ENCODE data around the gene PPARD. TPM values are rescaled to one million over a fixed set of nuclear protein-coding genes. Genes with fewer than 3 reads are reported as not detected.

PPARD gene
- total RNA-seq, 2 donors from 2014 or later = 38.1 to 41.8 TPM

DNA sequence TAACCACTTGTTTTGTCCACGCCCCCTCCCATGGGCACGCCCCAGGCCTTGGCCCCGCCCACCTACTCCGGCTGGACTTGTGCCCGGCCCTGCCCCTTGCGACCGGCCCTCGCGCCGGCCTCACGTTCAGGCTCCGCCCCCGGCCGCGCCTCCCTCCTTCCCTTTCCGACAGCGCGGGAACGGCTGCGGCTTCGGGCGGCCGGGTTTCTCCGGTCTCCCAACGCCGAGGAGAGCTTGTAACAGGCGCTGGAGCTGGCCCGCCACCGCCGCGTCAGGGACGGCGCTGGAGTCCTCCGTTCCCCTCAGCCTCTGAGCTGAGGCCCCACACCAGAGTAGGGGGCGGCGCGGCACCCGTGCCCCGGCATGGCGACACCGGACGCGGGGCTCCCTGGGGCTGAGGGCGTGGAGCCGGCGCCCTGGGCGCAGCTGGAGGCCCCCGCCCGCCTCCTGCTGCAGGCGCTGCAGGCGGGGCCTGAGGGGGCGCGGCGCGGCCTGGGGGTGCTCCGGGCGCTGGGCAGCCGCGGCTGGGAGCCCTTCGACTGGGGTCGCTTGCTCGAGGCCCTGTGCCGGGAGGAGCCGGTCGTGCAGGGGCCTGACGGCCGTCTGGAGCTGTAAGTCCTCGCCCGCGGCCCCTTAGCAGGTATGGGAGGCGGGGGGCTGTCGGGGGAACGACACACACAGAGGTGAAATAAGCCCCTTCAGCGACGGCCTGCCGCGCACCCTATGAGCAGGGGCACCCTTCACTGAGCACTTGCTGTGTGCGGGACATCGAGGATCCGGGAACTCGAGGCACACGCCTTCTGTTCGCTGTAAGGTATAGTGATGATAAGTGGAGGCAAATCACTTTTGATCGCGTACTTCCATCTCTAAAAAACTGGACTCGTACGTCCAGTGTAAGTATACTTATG lies 110.1 kb downstream of the PPARD start, which contains the start of gene FANCE:
Gene FANCE (plus strand): TSS at position 156 of the 908 bp plus-strand sequence. CDS start 208 bp downstream, at position 364.
- Histone ChIP-seq H3K27ac (peak within 1 kb of the TSS; percentile 72), H3K36me3 (no peaks in the 10 kb centered on the region), H3K27me3 (no peaks in the 10 kb centered on the region), H3K9me3 (no peaks in the 10 kb centered on the region), H3K9ac (ENCODE audit: low read depth in 2 of 2, low read length in 2 of 2) (peak within 1 kb of the TSS; percentile 61 to 77), H3K4me3 (peak within 1 kb of the TSS; percentile 74), H3K4me1 (peaks cover 6% of the 10 kb centered on the region)
- peak; percentile 99 for DNase-seq
- no peak for TF ChIP-seq CTCF (IDR thresholded peaks at IDR 0.05)
- intact Hi-C loops (cut with DNase I) = no loop called here

DNA sequence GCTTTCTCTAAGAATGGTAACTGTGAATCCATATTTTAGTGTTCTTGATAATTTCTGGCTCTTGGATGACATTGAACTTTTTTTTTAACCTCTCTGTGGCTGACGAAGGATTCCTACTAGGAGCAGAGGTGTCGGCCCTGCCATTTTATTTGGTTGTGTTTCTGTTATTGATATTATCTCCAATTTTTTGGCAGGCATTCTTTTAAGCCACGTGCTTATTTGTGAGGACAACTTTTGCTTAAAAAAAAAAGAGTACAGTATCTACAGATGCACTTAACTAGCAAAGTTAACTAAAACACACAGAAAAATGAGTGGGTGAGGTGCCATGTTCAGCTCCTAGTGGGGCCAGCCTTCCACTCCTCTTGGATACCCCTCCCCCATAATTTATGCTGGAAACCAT lies 110.9 kb downstream of the PPARD start:
- no peak for DNase-seq
- Histone ChIP-seq H3K27ac (no peak overlapping the region), H3K9me3 (no peaks in the 10 kb centered on the region), H3K4me1 (peaks cover 6% of the 10 kb centered on the region), H3K36me3 (no peaks in the 10 kb centered on the region), H3K4me3 (peak overlapping the region; percentile 74), H3K27me3 (no peaks in the 10 kb centered on the region), H3K9ac (ENCODE audit: low read depth in 2 of 2, low read length in 2 of 2) (peak overlapping the region in 1 of 2 donors; percentile 77)
- intact Hi-C loops (cut with DNase I) = no loop called here
- TF ChIP-seq CTCF (IDR thresholded peaks at IDR 0.05) = no peak

DNA sequence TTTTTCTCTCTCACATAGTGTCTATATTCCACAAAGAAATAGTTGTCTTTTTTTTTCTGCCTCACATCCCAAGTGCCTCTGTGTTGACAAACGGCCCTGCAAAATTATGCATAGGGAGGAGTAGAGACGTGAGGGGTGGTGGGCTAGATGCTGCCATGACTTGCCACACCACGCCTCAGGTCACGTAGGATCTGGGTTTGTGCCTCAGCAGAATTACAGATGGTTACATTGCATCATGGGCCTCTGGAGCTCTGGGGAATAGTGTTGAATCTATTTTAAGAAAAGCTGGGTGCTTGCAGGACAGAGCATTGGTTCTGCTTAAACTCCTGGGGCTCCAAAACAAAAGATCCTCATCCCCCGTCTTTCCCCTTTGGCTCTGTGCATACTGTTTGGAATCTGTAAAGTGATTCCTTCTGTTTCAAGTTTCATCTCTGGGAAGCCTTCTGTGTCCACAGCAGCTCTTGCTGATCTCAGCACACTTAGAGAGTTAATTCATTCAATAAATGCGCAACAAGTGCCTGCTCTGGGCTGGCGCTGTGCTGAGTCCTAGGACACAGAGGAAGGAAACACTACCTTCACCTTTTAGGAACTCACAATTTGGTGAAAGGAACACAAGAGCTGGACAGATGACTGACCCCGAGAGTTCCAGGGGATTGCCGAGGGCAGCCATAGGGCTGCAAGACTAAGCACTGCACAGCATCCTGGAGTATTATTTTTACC lies 112.2 kb downstream of the PPARD start:
- intact Hi-C loops (cut with DNase I) = no loop called here
- DNase-seq = no peak
- H3K4me3 ChIP-seq = no peak overlapping the region

DNA sequence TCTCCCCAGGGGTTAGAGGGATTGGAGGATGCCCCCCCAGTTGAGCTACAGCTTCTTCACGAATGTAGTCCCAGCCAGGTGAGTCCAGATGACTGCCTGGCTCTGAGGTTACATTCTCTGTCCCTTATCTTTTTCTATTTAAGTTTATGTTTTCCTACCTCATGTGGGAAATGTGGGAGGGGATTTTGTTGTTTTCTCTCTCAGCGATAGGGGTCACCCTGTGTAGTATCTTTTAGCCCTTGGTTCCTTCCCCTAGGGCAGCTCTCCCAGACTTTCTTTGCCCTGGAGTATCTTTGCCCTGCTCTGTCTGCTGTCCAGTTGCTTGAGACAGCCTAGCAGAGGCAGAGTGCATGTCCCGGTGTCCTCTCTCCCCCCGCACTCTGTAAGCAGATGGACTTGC lies 115.5 kb downstream of the PPARD start:
- H3K27me3 ChIP-seq = no peaks in the 10 kb centered on the region
- no peak for DNase-seq
- intact Hi-C loops (cut with DNase I) = no loop called here
- no peak for TF ChIP-seq CTCF (IDR thresholded peaks at IDR 0.05)
- no peaks in the 10 kb centered on the region for H3K36me3 ChIP-seq
- no peaks in the 10 kb centered on the region for H3K4me1 ChIP-seq
- no peak overlapping the region for H3K9ac ChIP-seq (ENCODE audit: low read depth in 2 of 2, low read length in 2 of 2)
- H3K27ac ChIP-seq = no peak overlapping the region
- no peaks in the 10 kb centered on the region for H3K9me3 ChIP-seq
- no peak overlapping the region for H3K4me3 ChIP-seq

More for the DNA sequence above, 112.2 kb downstream of the PPARD start:
- no peak for TF ChIP-seq CTCF (IDR thresholded peaks at IDR 0.05)
- Histone ChIP-seq H3K36me3 (no peaks in the 10 kb centered on the region), H3K9me3 (no peaks in the 10 kb centered on the region), H3K9ac (ENCODE audit: low read depth in 2 of 2, low read length in 2 of 2) (no peak overlapping the region), H3K27ac (no peak overlapping the region), H3K27me3 (no peaks in the 10 kb centered on the region), H3K4me1 (peaks cover 6% of the 10 kb centered on the region)

DNA sequence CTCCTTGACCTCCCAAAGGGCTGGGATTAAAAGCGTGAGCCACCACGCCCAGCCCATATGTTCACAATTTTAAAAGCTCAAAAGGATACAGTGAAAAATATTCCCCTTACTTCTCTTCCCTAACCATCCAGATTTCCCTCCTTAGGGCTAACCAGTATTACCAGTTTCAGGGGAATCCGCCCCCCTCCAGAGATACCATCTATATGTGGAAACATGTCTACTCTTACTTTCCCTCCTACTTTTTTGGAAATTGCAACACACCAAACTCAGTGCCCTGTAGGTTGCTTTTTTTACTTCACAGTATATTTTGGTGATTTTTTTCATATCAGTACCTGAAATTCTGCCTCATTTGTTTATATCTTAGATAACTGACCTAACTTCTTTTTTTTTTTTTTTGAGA lies 118.9 kb downstream of the PPARD start:
- intact Hi-C loops (cut with DNase I) = no loop called here
- no peak for TF ChIP-seq CTCF (IDR thresholded peaks at IDR 0.05)
- DNase-seq = no peak
- Histone ChIP-seq H3K9ac (ENCODE audit: low read depth in 2 of 2, low read length in 2 of 2) (no peak overlapping the region), H3K4me1 (no peaks in the 10 kb centered on the region), H3K9me3 (no peaks in the 10 kb centered on the region), H3K27ac (no peak overlapping the region), H3K27me3 (no peaks in the 10 kb centered on the region), H3K4me3 (no peak overlapping the region), H3K36me3 (no peaks in the 10 kb centered on the region)
